CD14-positive monocyte (primary cell): ENCODE measurements around the gene ACSL3. TPM values are rescaled to one million over a fixed set of nuclear protein-coding genes. Genes with fewer than 3 reads are reported as not detected.

Source experiments
- DNase-seq, 3 donors: peaks; one replicate each; pipeline ENCODE4 v3.0.0-alpha.2; 2011 to 2022
- H2AFZ ChIP-seq: 2 replicates; pipeline ENCODE4 v1.6.0; 2012; ENCODE audit warnings: mild to moderate bottlenecking, low read depth, low read length, inconsistent platforms; ENCODE audit not compliant: insufficient read depth, poor library complexity, severe bottlenecking
- H3K27ac ChIP-seq, 2 donors: 1 replicate in 1 of 2; 2 replicates in 1 of 2; pipeline ENCODE4 v1.5.1; 2012 to 2013; ENCODE audit warnings: low read length in 2 of 2, control low read depth in 1 of 2, inconsistent platforms in 1 of 2, low read depth in 1 of 2, mild to moderate bottlenecking in 1 of 2
- H3K27me3 ChIP-seq, 2 donors: one replicate each; pipeline versions ENCODE4 v1.6.0 to v1.6.1; 2011 to 2013; ENCODE audit warnings: low read length in 2 of 2; ENCODE audit not compliant: control insufficient read depth in 2 of 2, insufficient read depth in 2 of 2
- H3K36me3 ChIP-seq, 2 donors: replicated peaks in 1 of 2; 1 replicate in 1 of 2; 2 replicates in 1 of 2; pipeline versions ENCODE4 v1.5.1 to v1.6.1; 2012 to 2013; ENCODE audit warnings: low read length in 2 of 2, control low read depth in 1 of 2, inconsistent platforms in 1 of 2, mild to moderate bottlenecking in 1 of 2; ENCODE audit not compliant: insufficient read depth in 2 of 2, control insufficient read depth in 1 of 2
- H3K4me1 ChIP-seq, 2 donors: 1 replicate in 1 of 2; 2 replicates in 1 of 2; pipeline versions ENCODE4 v1.5.1 to v1.6.1; 2012 to 2013; ENCODE audit warnings: low read length in 2 of 2, control low read depth in 1 of 2, inconsistent platforms in 1 of 2, mild to moderate bottlenecking in 1 of 2, moderate library complexity in 1 of 2; ENCODE audit not compliant: insufficient read depth in 2 of 2, control insufficient read depth in 1 of 2
- H3K4me2 ChIP-seq: replicated peaks from 2 replicates; pipeline ENCODE3; 2012; ENCODE audit warnings: low read length, moderate library complexity, mild to moderate bottlenecking; ENCODE audit not compliant: poor library complexity, severe bottlenecking; ENCODE audit errors: extremely low read depth
- H3K4me3 ChIP-seq, 3 experiments: fragments of 200-600 bp in 1 of 3; sonication (generic) in 1 of 3; replicated peaks in 1 of 3; 1 replicate in 2 of 3; 2 replicates in 1 of 3; pipeline ENCODE4 v1.5.1; 2011 to 2013; ENCODE audit warnings: low read length in 3 of 3, mild to moderate bottlenecking in 3 of 3, control low read depth in 2 of 3, low read depth in 2 of 3, inconsistent platforms in 1 of 3, moderate library complexity in 1 of 3
- H3K79me2 ChIP-seq: 2 replicates; pipeline ENCODE4 v1.6.0; 2012; ENCODE audit warnings: mild to moderate bottlenecking, control low read depth, inconsistent platforms, low read length, moderate library complexity; ENCODE audit not compliant: insufficient read depth
- H3K9ac ChIP-seq: 2 replicates; pipeline ENCODE4 v1.6.0; 2017; ENCODE audit warnings: low read length, mild to moderate bottlenecking; ENCODE audit not compliant: insufficient read depth, poor library complexity, severe bottlenecking
- H3K9me3 ChIP-seq, 2 donors: replicated peaks in 1 of 2; 1 replicate in 1 of 2; 2 replicates in 1 of 2; pipeline versions ENCODE4 v1.5.1 to v1.6.1; 2012 to 2013; ENCODE audit warnings: low read length in 2 of 2, control low read depth in 1 of 2; ENCODE audit not compliant: control insufficient read depth in 1 of 2, insufficient read depth in 1 of 2
- H4K20me1 ChIP-seq: 2 replicates; pipeline ENCODE4 v1.6.0; 2012; ENCODE audit warnings: mild to moderate bottlenecking, low read length, control low read depth, moderate library complexity; ENCODE audit not compliant: insufficient read depth
- H3K27ac Mint-ChIP-seq, 7 donors: one replicate each; pipeline ENCODE4 v1.8.0; 2020; ENCODE audit warnings: mild to moderate bottlenecking in 7 of 7, mixed read lengths in 7 of 7, moderate library complexity in 6 of 7, inconsistent platforms in 2 of 7
- H3K27me3 Mint-ChIP-seq, 3 donors: one replicate each; pipeline ENCODE4 v1.8.0; 2021 to 2022; ENCODE audit warnings: low read depth in 3 of 3, mild to moderate bottlenecking in 3 of 3, mixed read lengths in 3 of 3, moderate library complexity in 3 of 3, inconsistent platforms in 1 of 3
- H3K36me3 Mint-ChIP-seq, 2 donors: one replicate each; pipeline ENCODE4 v1.8.0; 2020; ENCODE audit warnings: mixed read lengths in 2 of 2, inconsistent platforms in 1 of 2, mild to moderate bottlenecking in 1 of 2
- H3K4me1 Mint-ChIP-seq: one replicate; pipeline ENCODE4 v1.8.0; 2020; ENCODE audit warnings: mild to moderate bottlenecking, mixed read lengths
- H3K4me3 Mint-ChIP-seq, 2 donors: one replicate each; pipeline ENCODE4 v1.8.0; 2020; ENCODE audit warnings: mild to moderate bottlenecking in 2 of 2, mixed read lengths in 2 of 2, moderate library complexity in 1 of 2
- H3K9me3 Mint-ChIP-seq, 7 donors: one replicate each; pipeline ENCODE4 v1.8.0; 2020 to 2022; ENCODE audit warnings: mixed read lengths in 7 of 7, mild to moderate bottlenecking in 6 of 7, moderate library complexity in 6 of 7, inconsistent platforms in 2 of 7
- WGBS: methylation state at CpG from one replicate; pipeline ENCODE4 v1.1.5; 2013; ENCODE audit warnings: missing lambda C conversion rate; ENCODE audit not compliant: insufficient coverage; 5-methylcytosine and 5-hydroxymethylcytosine counted together
- intact Hi-C, 2 donors: fragments of 100-400 bp; cut with micrococcal nuclease; formaldehyde crosslinking; loops; one replicate each; pipeline versions ENCODE4 v1.15.0 to v1.15.1; 2023
- polyA plus RNA-seq, 3 donors: library from polyadenylated mRNA; depleted of rRNA in 1 of 3; unstranded in 2 of 3; stranded (reverse) in 1 of 3; fragments of 300-500 nt in 2 of 3; fragments of >200 nt in 1 of 3; fragmentation: Illumina TruSeq in 2 of 3; gene quantifications; 1 replicate in 2 of 3; 2 replicates in 1 of 3; pipeline ENCODE4 v1.2.3, GENCODE V29; 2012 to 2021
- TF ChIP-seq, protein P1 (sequence below): fragments of 200-600 bp; IDR thresholded peaks from one replicate; pipeline ENCODE4 v1.8.0; 2022; ENCODE audit warnings: antibody characterized with exemption, mild to moderate bottlenecking

ACSL3 gene
- polyA plus RNA-seq, 3 donors: 8.8 to 24.4 (median 19.9) TPM

DNA sequence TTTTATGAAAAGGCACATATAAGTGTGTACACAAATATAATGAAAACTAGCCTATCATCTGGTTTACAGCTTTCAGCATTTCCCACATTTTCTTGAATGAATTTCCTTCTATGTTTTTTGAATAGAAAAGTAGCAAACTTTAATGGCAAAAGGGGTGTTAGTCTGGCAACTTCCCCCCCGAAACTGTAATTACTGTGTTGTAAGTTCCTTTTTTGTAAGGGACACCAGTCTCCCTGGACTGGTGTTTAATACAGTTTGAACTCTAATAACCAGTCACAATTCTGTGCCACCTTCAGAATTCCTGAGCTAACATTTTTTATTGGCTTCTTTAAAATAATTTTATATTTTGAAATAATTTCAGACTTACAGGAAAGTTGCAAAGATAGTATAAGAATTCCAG lies 94.2 kb downstream of the ACSL3 start:
- Histone ChIP-seq H3K9me3 (no peaks in the 10 kb centered on the region), H4K20me1 (no peaks in the 10 kb centered on the region), H3K79me2 (no peaks in the 10 kb centered on the region), H3K4me1 (peaks cover 15 to 17% of the 10 kb centered on the region in 2 donors), H3K27ac (no peak overlapping the region), H3K4me2 (no peak overlapping the region), H3K36me3 (no peaks in the 10 kb centered on the region), H3K27me3 (no peaks in the 10 kb centered on the region), H2AFZ (no peak overlapping the region), H3K4me3 (no peak overlapping the region), H3K9ac (no peak overlapping the region)
- WGBS: no CpG with 5 or more reads among the region's 1 CpG
- Mint-ChIP-seq H3K4me1 (peaks cover 28% of the 10 kb centered on the region), H3K27me3 (peaks cover 10 to 12% (median 11%) of the 10 kb centered on the region in 3 donors), H3K4me3 (no peak overlapping the region), H3K27ac (no peak overlapping the region), H3K9me3 (peaks cover 0 to 5% (median 2%) of the 10 kb centered on the region in 7 donors), H3K36me3 (peaks cover 0 to 2% of the 10 kb centered on the region in 2 donors)
- intact Hi-C loops: no loop called here
- TF ChIP-seq, protein P1, sequence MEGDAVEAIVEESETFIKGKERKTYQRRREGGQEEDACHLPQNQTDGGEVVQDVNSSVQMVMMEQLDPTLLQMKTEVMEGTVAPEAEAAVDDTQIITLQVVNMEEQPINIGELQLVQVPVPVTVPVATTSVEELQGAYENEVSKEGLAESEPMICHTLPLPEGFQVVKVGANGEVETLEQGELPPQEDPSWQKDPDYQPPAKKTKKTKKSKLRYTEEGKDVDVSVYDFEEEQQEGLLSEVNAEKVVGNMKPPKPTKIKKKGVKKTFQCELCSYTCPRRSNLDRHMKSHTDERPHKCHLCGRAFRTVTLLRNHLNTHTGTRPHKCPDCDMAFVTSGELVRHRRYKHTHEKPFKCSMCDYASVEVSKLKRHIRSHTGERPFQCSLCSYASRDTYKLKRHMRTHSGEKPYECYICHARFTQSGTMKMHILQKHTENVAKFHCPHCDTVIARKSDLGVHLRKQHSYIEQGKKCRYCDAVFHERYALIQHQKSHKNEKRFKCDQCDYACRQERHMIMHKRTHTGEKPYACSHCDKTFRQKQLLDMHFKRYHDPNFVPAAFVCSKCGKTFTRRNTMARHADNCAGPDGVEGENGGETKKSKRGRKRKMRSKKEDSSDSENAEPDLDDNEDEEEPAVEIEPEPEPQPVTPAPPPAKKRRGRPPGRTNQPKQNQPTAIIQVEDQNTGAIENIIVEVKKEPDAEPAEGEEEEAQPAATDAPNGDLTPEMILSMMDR: no peak
- DNase-seq: peak; percentile 20 to 37 (median 25)

DNA sequence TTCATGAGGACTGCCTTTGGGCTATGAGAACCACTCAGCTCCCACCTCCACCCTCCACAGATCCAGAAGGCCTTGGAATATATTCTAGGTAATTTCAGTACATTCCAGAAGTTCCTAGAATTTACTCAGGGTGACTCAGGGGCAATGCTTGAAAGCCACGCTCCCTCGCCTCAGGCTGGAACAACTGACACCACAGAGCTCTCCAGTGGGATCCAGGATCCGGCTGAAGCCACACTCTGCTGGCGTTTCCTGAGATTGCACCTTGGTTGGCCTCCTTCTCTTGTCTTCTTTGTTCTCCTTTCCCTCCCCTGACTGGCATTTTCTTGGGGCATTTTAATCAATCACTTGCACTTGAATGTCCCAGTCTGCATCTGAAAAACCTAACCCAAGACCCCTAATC lies 98.5 kb downstream of the ACSL3 start:
- H3K4me1 ChIP-seq: peaks cover 18 to 21% of the 10 kb centered on the region in 2 donors
- H3K27me3 ChIP-seq: no peaks in the 10 kb centered on the region
- H3K79me2 ChIP-seq: no peaks in the 10 kb centered on the region
- no peaks in the 10 kb centered on the region for H4K20me1 ChIP-seq
- TF ChIP-seq, protein P1: no peak
- H2AFZ ChIP-seq: no peak overlapping the region
- no peaks in the 10 kb centered on the region for H3K36me3 ChIP-seq
- H3K9ac ChIP-seq: no peak overlapping the region
- Mint-ChIP-seq H3K4me1 (peaks cover 35% of the 10 kb centered on the region), H3K27ac (peak overlapping the region in 1 of 7 donors; percentile 71), H3K9me3 (peaks cover 4 to 13% (median 6%) of the 10 kb centered on the region in 7 donors), H3K27me3 (peaks cover 0 to 4% (median 2%) of the 10 kb centered on the region in 3 donors), H3K4me3 (no peak overlapping the region), H3K36me3 (peaks cover 0 to 2% of the 10 kb centered on the region in 2 donors)
- no peak overlapping the region for H3K4me2 ChIP-seq
- intact Hi-C loops: no loop called here
- WGBS: 88% methylated on average over 4 of the region's 4 CpGs
- no peak overlapping the region for H3K4me3 ChIP-seq
- no peak overlapping the region for H3K27ac ChIP-seq
- peaks cover 0 to 4% of the 10 kb centered on the region in 2 donors for H3K9me3 ChIP-seq
- no peak for DNase-seq
